H9 (cell line): ENCODE results near the gene CFAP97D1. TPM values are rescaled to one million over a fixed set of nuclear protein-coding genes. Genes with fewer than 3 reads are reported as not detected.

Experiments used
- DNase-seq: peaks from one replicate; pipeline ENCODE4 v3.0.0-alpha.2; 2017
- H2AFZ ChIP-seq: one replicate; pipeline ENCODE4 v1.6.1; 2013; ENCODE audit warnings: mild to moderate bottlenecking, low read length, control low read depth, moderate library complexity
- H2AK5ac ChIP-seq: 2 replicates; pipeline ENCODE4 v1.6.1; 2013; ENCODE audit warnings: low read length, control low read depth, mixed read lengths; ENCODE audit not compliant: insufficient read length
- H2BK120ac ChIP-seq: one replicate; pipeline ENCODE4 v1.6.1; 2013; ENCODE audit warnings: low read depth, mild to moderate bottlenecking, low read length, control low read depth, inconsistent platforms; ENCODE audit not compliant: poor library complexity, severe bottlenecking
- H2BK12ac ChIP-seq: 2 replicates; pipeline ENCODE4 v1.6.1; 2013; ENCODE audit warnings: low read length, control low read depth, mixed read lengths, low read depth; ENCODE audit not compliant: insufficient read length
- H2BK15ac ChIP-seq: 2 replicates; pipeline ENCODE4 v1.6.1; 2013; ENCODE audit warnings: low read depth, low read length, control low read depth
- H2BK20ac ChIP-seq: one replicate; pipeline ENCODE4 v1.6.1; 2013; ENCODE audit warnings: low read depth, mild to moderate bottlenecking, low read length, control low read depth, inconsistent platforms; ENCODE audit not compliant: poor library complexity, severe bottlenecking
- H2BK5ac ChIP-seq: 2 replicates; pipeline ENCODE4 v1.6.1; 2013; ENCODE audit warnings: low read length, control low read depth, mixed read lengths; ENCODE audit not compliant: insufficient read length
- H3K14ac ChIP-seq: 2 replicates; pipeline ENCODE4 v1.6.1; 2013; ENCODE audit warnings: low read length, control low read depth; ENCODE audit not compliant: insufficient read depth
- H3K18ac ChIP-seq: 2 replicates; pipeline ENCODE4 v1.6.1; 2013; ENCODE audit warnings: low read depth, mild to moderate bottlenecking, mixed read lengths, low read length, control low read depth; ENCODE audit not compliant: insufficient read length
- H3K23ac ChIP-seq: 2 replicates; pipeline ENCODE4 v1.6.1; 2013; ENCODE audit warnings: low read length, control low read depth, mixed read lengths, low read depth; ENCODE audit not compliant: insufficient read length
- H3K23me2 ChIP-seq: 2 replicates; pipeline ENCODE4 v1.6.1; 2013; ENCODE audit warnings: low read depth, mild to moderate bottlenecking, mixed read lengths, low read length, control low read depth; ENCODE audit not compliant: insufficient read length, poor library complexity, severe bottlenecking
- H3K27ac ChIP-seq: 2 replicates; pipeline ENCODE4 v1.5.1; 2013; ENCODE audit warnings: low read length, control low read depth, mixed read lengths, low read depth; ENCODE audit not compliant: insufficient read length
- H3K27me3 ChIP-seq: 2 replicates; pipeline ENCODE4 v1.6.1; 2013; ENCODE audit warnings: low read length, control low read depth, inconsistent platforms; ENCODE audit not compliant: insufficient read depth
- H3K4ac ChIP-seq: 2 replicates; pipeline ENCODE4 v1.6.1; 2013; ENCODE audit warnings: low read depth, mild to moderate bottlenecking, control low read depth, inconsistent platforms, low read length, moderate library complexity
- H3K4me1 ChIP-seq: 2 replicates; pipeline ENCODE4 v1.6.1; 2013; ENCODE audit warnings: low read length, control low read depth, inconsistent platforms; ENCODE audit not compliant: insufficient read depth
- H3K4me2 ChIP-seq: 2 replicates; pipeline ENCODE4 v1.6.1; 2013; ENCODE audit warnings: low read length, control low read depth, mixed read lengths; ENCODE audit not compliant: insufficient read length, insufficient read depth
- H3K56ac ChIP-seq: 2 replicates; pipeline ENCODE4 v1.6.1; 2013; ENCODE audit warnings: low read depth, mild to moderate bottlenecking, mixed read lengths, low read length, control low read depth; ENCODE audit not compliant: insufficient read length
- H3K79me1 ChIP-seq: 2 replicates; pipeline ENCODE4 v1.6.1; 2013; ENCODE audit warnings: low read depth, mild to moderate bottlenecking, moderate library complexity, low read length, control low read depth, inconsistent platforms; ENCODE audit not compliant: insufficient read depth, poor library complexity, severe bottlenecking
- H3K79me2 ChIP-seq: 2 replicates; pipeline ENCODE4 v1.6.1; 2013; ENCODE audit warnings: low read length, control low read depth, inconsistent platforms; ENCODE audit not compliant: insufficient read depth
- H3K9ac ChIP-seq: 2 replicates; pipeline ENCODE4 v1.6.1; 2013; ENCODE audit warnings: low read length, control low read depth, mixed read lengths; ENCODE audit not compliant: insufficient read length; ENCODE audit errors: extremely low read depth
- H3K9me3 ChIP-seq: one replicate; pipeline ENCODE4 v1.6.1; 2013; ENCODE audit warnings: low read depth, low read length, inconsistent platforms; ENCODE audit not compliant: control insufficient read depth
- H3T11ph ChIP-seq: one replicate; pipeline ENCODE4 v1.6.1; 2013; ENCODE audit warnings: mild to moderate bottlenecking, low read length, control low read depth, inconsistent platforms
- H4K20me1 ChIP-seq: one replicate; pipeline ENCODE4 v1.6.1; 2013; ENCODE audit not compliant: control insufficient read depth, insufficient read length, insufficient read depth
- H4K5ac ChIP-seq: 2 replicates; pipeline ENCODE4 v1.6.1; 2013; ENCODE audit warnings: low read depth, mild to moderate bottlenecking, mixed read lengths, low read length, control low read depth; ENCODE audit not compliant: insufficient read length
- H4K8ac ChIP-seq: replicated peaks from 2 replicates; pipeline ENCODE4 v1.6.1; 2013; ENCODE audit warnings: low read length, control low read depth, mixed read lengths, low read depth; ENCODE audit not compliant: insufficient read length
- H4K91ac ChIP-seq: 2 replicates; pipeline ENCODE4 v1.6.1; 2013; ENCODE audit warnings: low read depth, mild to moderate bottlenecking, moderate library complexity, mixed read lengths, low read length, control low read depth; ENCODE audit not compliant: insufficient read length
- H3K27ac Mint-ChIP-seq, 3 experiments: 2 replicates in 2 of 3; 3 replicates in 1 of 3; pipeline ENCODE4 v1.8.0; 2020 to 2021; ENCODE audit warnings: mixed read lengths in 3 of 3, mild to moderate bottlenecking in 1 of 3, moderate library complexity in 1 of 3
- H3K27me3 Mint-ChIP-seq: 2 replicates; pipeline ENCODE4 v1.8.0; 2021; ENCODE audit warnings: low read depth, mild to moderate bottlenecking, moderate library complexity, mixed read lengths
- H3K36me3 Mint-ChIP-seq, 3 experiments: 2 replicates in 2 of 3; 3 replicates in 1 of 3; pipeline ENCODE4 v1.8.0; 2020 to 2021; ENCODE audit warnings: low read depth in 3 of 3, mixed read lengths in 3 of 3; ENCODE audit not compliant: insufficient read depth in 1 of 3
- H3K4me1 Mint-ChIP-seq, 2 experiments: 2 replicates each; pipeline ENCODE4 v1.8.0; 2020; ENCODE audit warnings: mixed read lengths in 2 of 2
- H3K4me3 Mint-ChIP-seq, 2 experiments: 2 replicates in 1 of 2; 3 replicates in 1 of 2; pipeline ENCODE4 v1.8.0; 2020 to 2021; ENCODE audit warnings: mild to moderate bottlenecking in 2 of 2, mixed read lengths in 2 of 2, moderate library complexity in 1 of 2
- H3K9me3 Mint-ChIP-seq, 2 experiments: 2 replicates in 1 of 2; 3 replicates in 1 of 2; pipeline ENCODE4 v1.8.0; 2020; ENCODE audit warnings: mild to moderate bottlenecking in 2 of 2, mixed read lengths in 2 of 2, moderate library complexity in 1 of 2
- WGBS: extraction: QIAGEN DNeasy Blood & Tissue Kit; methylation state at CpG from one replicate; pipeline ENCODE4 v1.1.7; 2013; ENCODE audit warnings: missing lambda C conversion rate, low lambda C conversion rate, mixed read lengths; ENCODE audit not compliant: insufficient read length; ENCODE audit errors: extremely low coverage; 5-methylcytosine and 5-hydroxymethylcytosine counted together
- total RNA-seq: library from RNA; stranded (reverse); gene quantifications from 2 replicates; pipeline ENCODE4 v1.2.1, GENCODE V29; 2021
- TF ChIP-seq, protein P1 (sequence below): fragments of 200-600 bp; sonication (generic); conservative IDR thresholded peaks from 3 replicates; pipeline ENCODE4 v1.8.0; 2021; ENCODE audit warnings: antibody characterized with exemption, mild to moderate bottlenecking

CFAP97D1 gene
- total RNA-seq, 1 experiment from 2014 or later: not detected

- no CpG with 5 or more reads among the region's 6 CpGs for WGBS
- Histone ChIP-seq H2BK12ac (no peak overlapping the region), H3K56ac (no peak overlapping the region), H3K4ac (no peak overlapping the region), H3K9ac (no peak overlapping the region), H3K27ac (no peak overlapping the region), H3T11ph (no peak overlapping the region), H2BK20ac (no peak overlapping the region), H3K23me2 (peaks cover 6% of the 10 kb centered on the region), H3K79me1 (no peaks in the 10 kb centered on the region), H2BK120ac (no peak overlapping the region), H3K4me1 (no peaks in the 10 kb centered on the region), H2AFZ (no peak overlapping the region), H2BK5ac (no peak overlapping the region), H3K27me3 (peaks cover 4% of the 10 kb centered on the region; the same call in 1 of the 2 replicates), H4K8ac (no peak overlapping the region), H4K20me1 (no peaks in the 10 kb centered on the region), H2AK5ac (no peak overlapping the region), H3K18ac (no peak overlapping the region), H2BK15ac (no peak overlapping the region), H4K5ac (no peak overlapping the region), H3K4me2 (no peak overlapping the region), H4K91ac (no peak overlapping the region), H3K14ac (no peak overlapping the region), H3K79me2 (no peaks in the 10 kb centered on the region), H3K9me3 (no peaks in the 10 kb centered on the region), H3K23ac (no peak overlapping the region)
- Mint-ChIP-seq H3K27me3 (peaks cover 7% of the 10 kb centered on the region), H3K27ac (0 out of 7 replicates have a peak overlapping the region, but pooled peaks of 1 of the 3 experiments have one; percentile 28), H3K4me1 (peaks cover 28 to 32% of the 10 kb centered on the region in 2 experiments), H3K4me3 (peak overlapping the region in 1 of 2 experiments; percentile 50; a peak in 2 of 5 replicates), H3K9me3 (no peaks in the 10 kb centered on the region), H3K36me3 (no peaks in the 10 kb centered on the region)
- DNase-seq: no peak
- TF ChIP-seq, protein P1, sequence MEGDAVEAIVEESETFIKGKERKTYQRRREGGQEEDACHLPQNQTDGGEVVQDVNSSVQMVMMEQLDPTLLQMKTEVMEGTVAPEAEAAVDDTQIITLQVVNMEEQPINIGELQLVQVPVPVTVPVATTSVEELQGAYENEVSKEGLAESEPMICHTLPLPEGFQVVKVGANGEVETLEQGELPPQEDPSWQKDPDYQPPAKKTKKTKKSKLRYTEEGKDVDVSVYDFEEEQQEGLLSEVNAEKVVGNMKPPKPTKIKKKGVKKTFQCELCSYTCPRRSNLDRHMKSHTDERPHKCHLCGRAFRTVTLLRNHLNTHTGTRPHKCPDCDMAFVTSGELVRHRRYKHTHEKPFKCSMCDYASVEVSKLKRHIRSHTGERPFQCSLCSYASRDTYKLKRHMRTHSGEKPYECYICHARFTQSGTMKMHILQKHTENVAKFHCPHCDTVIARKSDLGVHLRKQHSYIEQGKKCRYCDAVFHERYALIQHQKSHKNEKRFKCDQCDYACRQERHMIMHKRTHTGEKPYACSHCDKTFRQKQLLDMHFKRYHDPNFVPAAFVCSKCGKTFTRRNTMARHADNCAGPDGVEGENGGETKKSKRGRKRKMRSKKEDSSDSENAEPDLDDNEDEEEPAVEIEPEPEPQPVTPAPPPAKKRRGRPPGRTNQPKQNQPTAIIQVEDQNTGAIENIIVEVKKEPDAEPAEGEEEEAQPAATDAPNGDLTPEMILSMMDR: no peak
These were observed 24.0 kb upstream of the CFAP97D1 start for GRCh38 chr17:43756201-43756600.
